ENCODE data around the gene ZNF664.

The ZNF664 gene

DNA sequence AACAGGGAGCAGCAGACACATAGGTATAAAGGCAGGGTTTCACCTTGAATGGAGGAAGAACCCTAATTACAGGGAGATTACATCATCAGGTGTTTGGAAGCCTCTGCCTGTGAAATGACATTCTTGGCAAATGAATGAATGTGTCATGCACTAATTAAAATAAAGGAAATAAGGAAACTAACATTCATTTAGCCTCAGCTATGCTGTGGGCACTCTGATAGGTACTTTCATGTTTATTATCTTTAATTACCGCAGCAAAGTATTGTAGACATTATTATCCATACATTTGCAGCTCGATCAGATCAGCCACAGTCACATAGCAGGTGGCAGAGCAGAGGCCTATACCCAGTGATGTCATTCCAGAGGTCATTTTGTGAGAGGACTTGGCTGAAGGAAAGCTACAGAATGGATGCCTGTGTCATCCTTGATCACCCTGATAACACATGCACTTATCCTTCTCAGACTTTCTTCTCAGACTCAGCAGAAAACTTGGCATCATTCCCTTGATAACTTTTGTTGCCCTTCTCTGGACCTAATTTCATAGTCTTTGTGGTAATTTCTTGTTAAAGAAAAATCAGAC lies 18.4 kb downstream of the ZNF664 start:
- DNase-seq = no peak

DNA sequence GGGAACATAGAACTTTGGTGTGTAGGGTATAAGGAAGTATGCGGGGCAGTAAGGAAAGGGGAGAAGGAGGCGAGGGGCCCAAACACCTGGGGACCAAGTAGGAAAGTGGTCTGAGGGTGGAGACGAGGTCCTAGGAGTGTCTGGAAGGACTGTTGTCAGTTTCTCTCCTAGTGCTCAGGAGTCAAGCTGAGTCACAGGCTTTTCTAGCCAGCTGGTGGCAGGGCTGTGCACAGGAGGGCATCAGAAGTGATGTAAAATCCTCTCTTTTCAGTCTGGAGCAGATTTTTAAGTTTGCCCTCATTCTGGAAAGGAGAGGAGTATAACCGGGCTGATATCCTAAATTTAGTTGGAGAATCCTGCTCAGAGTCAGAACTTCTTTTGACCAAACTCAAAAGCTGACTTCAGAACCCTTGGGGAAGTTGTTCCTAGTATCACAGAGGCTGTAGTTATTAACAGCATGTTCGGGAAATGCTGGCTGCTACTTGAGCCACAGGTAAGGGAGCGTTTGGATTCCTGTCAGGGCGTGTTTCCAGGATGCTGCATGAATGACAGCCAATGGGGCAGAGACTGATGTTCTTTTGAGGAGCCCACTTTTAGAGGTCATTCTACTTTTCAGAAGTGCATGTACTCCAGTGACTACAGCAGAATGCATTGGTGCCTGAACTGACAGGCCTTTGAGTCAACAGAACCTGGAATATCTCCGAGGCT lies 19.3 kb downstream of the ZNF664 start:
- DNase-seq = no peak

DNA sequence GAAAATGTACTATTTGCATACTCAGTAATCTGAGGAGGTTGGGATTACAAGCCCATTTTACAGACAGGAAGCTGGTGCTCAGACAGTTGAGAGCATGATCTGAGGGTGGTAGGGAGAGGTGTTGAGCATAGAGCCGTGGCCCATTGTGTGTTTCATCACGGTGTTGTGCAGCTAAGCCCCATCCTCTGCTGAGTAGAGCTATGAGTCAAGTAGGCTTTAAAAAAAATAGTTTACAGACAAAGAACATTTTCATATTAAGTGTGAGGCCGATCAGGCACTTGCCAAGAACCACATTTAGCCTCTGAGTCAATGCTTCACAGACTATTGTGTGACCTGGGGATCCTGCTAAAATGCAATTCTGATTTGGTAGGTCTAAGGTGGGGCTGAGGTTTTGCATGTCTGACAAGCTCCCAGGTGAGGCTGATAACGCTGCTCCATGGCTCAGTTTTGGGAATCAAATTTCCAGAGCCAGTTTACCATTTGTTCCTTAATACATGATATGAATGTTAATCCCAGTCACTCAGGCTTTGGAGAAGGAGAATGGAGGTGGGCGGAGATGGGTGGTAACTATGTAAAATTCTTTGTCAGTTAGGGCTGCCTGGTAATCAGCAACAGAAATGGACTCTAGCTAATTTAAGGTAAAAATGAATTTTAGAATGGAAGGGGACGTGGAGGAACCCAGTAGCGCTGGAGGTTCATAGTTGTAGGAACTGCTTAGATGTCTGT lies 22.2 kb downstream of the ZNF664 start:
- DNase-seq = peak; percentile 10

DNA sequence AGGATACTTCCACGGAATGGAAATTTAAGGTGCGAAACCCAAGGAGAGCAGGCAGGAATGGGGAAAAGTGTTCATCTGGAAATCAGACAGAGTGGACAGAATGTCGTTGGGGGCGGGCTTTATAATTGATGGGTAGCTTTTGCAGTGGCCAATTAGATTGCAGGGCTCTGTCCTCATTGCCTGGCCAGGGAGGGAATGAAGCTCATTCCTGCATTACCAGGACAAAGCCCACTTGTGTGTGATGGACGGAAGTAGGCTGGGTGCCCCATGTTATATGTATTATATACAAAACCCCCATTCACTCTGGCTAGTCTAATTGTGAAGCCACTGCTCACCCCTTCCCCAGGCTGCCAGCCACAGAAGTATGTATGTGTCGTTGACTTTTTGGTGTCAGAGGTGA lies 23.6 kb downstream of the ZNF664 start:
- DNase-seq = no peak

DNA sequence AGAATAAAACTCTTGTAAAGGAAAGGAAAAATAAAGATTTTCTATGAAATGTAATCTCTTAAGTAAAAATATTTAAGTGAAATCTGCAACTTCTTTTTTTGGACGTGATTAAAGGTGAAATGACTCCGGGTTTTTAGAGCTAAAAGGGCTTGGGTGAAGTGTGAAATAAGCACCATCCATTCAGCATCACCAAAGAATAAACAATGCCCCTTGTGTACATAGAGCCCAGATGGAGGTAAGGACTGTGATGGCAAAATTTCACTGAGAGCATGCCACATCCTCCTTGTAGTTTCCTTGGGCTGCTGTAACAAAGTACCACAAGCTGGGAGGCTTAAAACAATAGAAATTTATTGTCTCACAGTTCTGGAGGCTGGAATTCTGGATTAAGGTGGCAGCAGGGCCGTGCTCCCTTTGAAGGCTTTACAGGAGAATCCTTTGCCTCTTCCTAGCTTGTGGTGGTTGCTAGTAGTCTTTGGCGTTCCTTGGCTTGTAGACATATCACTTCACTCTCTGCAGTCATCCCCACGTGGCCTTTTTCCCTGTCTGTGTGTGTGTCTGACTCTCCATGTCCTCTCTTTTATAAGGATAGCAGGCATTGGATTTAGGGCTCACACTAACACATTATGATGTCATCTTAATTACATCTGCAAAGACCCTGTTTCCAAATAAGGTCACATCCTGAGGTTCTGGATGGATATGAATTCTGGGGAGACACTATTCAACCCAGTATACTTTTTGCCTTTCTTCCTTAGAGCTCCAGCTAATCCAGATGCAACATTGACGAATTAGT lies 24.2 kb downstream of the ZNF664 start:
- DNase-seq = no peak

DNA sequence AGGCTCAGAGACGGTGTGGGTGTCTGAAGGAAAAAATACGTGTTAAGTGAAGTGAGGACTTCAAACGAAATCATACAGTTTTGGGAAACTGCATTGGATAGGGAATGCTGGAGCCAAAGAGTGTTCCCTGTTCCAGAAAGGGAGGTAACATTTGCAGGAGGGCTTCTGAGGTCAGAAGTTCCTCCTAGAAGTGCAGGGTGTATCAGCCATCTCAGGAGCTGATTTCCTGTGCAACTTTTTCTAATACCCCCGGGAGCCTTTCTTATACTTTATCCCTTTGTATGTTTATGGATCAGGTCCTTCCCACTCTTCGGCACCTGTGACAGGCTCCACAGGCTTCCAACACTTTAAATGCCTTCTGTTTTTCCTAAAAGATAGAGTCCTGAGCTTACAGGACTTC lies 24.9 kb downstream of the ZNF664 start:
- no peak for DNase-seq

DNA sequence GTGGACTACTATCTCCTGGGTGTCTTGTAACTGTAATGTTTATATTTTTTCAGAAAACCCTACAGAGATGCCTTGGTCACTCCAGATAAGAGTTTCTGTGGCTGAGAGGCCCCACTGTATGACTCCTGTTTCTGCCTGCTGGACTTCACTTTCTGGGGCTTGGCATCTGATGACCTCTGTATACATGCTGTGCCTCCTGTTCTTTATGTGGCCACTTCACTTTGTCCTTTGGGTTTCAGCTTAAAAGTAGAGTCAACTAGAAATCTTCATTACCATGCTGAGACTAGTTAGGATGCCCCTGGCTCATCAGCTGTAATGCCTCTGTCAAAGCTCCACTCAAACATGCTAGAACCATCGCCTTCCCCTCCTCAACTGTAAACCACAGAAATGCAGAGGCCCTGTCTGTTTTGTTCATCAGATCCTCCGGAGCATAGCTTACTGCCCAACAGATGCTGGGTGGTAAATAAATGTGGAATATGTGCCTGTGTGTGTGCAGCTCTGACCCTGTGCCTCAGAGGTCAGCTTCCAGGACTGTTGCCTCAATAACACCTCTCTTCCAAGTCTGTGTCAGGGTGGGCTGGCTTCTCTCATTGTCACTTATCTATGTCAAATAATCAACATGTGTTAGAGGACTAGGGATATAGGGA lies 25.5 kb downstream of the ZNF664 start:
- no peak for DNase-seq

DNA sequence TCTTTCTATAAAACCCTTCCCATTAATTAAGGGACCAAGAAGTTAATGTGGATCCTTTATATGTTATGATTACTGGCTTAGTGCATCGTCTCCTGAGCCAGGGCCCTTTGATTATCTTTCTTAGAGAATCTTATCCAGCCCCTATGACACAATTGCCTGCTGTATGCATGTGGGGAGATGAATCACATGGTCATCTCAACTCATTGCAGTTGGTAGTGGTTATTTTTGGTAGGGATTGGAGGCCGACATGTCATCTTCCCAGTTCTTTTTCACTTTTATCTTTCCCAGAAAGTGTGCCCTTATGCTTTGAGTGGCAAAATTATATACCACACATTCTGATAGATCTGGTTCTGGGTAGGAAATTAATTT lies 26.0 kb downstream of the ZNF664 start:
- no peak for DNase-seq

DNA sequence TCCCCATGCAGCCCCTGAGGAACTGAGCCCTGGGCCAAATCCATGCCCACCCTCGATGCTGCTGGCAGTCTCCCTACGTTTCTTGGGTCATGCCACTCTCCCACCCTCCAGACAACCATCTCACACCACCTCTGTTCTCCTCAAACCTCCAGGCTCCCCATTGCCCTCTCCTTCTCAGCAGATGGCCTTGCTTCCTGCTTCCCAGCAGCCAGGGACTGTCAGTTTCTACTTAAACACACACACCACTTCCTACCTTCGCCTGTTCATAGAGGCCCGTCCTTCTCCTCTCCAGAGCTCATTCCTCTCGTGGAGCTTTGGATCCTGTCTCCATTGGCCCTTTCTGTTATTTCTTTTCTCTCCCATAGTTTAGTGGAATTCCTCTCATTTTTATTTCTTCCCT lies 27.1 kb downstream of the ZNF664 start:
- DNase-seq = no peak

DNA sequence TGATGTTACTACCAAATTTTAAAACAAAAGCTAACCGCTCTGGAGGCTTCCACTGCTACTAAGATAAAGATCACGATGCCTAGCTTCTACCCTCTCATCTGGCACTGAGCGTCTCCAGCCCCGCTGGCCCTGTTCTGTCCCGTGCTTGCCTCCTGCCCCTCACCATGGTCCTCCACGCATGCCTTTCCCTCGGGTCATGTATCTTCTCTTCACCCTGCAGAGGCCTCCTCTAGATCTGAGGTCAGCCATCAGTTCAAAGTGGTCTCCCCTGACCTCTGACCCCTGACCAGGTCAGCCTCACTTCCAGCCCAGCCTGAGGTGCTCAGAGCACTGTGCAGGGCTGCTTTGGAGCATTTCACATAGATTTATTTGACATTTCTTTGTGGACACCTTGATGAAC lies 28.3 kb downstream of the ZNF664 start:
- DNase-seq = no peak

DNA sequence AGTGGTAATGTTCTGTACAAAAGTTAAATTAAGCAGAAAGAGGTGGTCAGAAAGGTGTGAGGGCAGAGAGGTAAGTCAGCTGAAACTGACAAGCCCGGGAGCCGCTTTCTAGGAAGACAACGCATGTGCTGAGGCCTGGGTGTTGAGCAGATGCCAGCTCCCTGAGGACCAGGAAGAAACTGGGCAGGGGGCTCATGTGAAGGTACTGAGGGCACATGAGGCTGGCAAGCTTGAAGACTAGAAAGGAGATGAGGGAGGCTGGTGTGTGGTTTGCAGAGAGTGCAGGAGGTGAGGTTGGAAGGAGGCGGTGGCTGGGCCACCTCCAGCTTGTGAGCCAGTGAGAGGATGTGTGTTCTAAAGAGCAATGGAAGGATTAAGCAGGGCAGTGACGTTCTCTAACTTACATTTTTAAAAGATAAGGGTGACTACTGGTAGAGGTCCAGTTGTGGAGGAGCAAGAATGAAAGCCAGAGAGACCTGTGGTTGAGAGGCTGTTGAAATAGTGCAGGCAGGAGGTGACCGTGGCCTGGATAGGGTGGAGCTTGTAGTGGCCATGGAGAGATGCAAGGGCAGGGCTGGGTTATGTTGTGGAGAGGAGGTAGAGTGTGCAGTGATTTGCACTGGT lies 29.1 kb downstream of the ZNF664 start:
- no peak for DNase-seq

DNA sequence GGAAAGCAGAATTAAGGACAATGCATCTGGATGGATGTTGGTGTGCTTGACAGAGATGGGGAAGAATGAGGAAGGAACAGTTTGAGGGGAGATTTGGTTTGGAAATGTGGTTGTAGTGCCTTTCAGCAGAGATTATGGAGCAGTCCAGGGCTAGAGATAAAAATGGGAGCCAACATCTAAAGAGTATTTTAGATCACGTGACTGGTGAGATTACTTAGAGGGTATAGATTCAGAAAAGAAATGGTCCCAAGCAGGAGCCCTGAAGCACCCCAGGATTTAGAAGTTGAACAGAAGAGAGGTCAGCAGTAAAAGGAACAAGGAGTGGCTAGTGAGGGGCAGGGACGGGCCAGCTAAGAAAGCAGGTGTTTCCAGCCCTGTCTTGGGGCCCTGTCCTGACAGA lies 29.6 kb downstream of the ZNF664 start:
- DNase-seq = no peak

DNA sequence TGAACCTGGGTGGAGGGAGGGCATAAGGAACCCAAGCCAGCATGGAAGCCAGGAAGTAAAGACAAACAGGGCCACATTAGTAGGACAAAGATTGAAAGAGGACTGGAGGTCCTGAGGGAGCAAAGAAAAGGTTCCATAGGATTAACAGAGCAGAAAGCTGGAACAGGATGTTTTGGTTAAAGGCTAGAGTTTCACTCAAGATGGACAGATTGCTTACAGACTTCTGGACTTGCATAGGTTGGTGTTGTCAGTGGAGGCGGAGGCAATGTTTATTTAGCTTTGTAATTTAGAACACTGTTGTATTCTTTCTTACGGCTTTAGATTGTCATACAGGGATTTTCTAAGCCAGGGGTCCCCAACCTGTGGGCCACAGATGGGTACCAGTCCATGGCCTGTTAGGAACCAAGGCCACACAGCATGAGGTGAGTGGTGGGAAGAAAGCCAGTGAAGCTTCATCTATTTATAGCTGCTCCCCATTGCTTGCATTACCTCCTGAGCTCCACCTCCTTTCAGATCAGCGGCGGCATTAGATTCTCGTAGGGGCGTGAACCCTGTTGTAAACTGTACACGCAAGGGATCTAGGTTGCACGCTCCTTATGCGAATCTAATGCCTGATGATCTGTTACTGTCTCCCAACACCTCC lies 31.3 kb downstream of the ZNF664 start:
- no peak for DNase-seq

DNA sequence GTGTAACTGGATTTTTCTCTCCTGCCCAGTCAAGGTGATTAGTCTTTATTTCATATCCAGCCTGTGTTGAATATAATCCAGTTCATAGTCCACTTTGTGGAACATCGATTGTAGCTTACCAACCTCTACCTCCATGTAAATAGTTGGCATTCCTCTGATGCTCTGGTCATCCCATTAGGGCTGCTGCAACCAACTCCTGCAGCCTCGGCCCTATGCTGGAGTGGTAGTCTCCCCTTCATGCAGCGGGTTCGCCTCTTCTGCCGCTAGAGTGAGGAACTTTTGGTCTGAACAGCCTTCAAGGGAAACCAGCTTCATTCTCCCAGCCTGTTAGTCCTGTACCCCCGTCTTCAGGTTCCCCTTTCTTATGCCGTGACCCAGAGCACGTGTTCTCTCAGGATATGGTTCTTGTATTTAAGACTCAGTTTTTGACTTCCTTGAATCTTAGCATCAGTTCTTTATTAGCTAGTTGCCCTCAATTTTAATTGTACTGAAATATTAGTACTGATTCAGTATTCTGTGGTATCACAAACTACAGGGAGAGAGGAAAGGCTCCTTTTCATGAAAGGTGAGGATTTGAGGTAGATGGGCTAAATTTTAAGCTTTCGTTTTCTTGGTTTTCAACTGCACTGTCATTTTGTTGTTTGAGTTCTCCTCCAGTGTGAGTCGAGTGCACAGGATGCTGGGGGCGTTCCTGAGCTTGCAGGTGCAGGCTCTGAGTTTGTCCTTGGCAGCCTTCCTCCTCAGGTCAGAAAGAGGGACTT lies 33.2 kb downstream of the ZNF664 start:
- DNase-seq = no peak

DNA sequence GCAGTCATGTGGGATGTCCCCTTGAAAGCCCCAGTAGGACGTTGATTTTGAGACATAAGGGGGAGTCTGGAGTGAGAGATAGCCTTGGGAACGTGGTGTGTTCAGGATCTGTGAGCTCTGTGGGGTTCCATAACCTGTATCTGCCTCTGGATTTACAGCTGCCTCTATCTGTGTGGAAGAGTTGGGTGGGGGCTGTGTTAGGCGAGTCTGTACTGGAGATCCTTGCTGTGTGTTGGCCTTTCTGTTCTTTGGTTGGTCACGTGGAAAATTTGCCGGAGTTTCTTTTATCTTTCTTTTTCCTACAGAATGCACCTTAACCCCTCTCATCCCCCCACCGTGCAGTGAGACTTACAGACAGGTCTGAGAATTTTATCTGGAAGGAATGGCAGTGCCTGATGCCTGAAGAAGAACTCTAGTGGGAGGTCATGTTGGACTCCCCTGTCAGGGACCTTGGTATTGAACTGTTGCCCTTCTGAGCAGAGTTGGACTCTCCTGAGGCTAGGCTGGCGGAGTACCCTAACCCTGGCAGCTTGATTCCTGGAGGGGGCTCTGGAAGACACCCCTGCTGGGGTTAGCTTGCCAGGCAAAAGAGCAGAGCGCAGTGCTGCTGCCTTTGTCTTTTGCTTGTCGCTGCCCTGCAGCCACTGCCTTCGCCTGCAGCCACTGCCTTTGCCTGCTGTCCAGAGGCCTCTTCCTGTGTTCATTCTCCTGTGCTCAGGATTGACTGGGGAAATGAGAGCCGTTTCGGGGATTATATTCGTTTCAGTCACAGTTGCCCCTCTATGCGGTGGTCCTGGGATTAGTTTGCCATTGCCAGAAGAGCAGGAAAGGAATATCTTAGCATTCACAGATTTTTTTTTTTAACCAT lies 34.1 kb downstream of the ZNF664 start:
- DNase-seq = no peak

DNA sequence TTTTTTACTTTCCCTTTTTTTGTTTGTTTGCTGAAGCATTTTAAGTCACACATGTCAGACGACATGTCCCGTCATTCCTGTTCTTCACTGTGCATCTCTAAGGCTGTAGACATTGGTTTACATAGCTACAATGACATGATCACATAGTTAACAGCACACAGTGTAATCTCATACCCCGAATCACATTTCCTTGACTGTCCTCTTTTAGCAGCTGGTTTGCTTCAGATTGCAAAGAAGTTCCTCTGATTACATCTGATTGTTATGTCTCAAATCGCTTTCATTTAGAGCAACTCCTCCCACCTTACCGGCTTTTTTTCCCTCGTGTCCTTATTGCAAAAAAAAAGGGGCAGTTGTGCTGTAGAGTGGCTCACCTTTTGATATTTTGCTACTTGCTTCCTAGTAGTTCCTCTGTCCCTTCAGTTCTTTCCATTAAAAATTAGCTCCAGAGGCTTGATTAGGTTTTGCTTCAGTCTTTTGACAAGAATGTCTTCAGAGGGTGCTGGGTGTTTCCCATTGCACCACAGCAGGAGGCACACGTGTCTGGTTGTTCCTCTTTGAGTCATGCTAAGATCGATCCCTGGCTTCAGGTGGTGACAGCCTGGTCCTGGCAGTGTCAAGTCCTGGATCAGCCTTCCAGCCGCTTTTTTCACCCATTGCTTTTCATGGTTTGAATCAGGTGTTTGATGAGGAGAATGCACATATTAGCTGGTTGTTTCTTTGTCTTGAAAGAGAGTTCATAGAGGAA lies 35.0 kb downstream of the ZNF664 start:
- DNase-seq = no peak

DNA sequence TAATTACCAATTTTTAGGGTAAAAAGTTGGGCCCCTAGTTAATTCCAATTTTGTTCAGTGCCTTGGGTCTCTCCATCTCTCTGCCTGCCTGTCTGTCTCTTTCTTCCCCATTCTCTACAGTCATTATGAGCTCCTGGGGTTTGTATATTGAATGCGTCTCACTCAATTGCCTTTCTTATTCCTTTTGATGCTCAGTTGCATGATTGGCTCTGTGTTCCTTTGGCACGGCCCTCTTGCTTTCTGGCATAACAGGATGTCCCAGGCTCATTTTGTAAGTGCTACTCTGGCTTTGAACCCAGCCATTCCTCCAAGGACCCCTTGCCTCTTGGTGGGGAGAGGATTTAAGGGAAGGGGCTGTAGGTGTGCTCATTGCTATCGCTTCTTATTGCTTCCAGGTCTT lies 35.6 kb downstream of the ZNF664 start:
- no peak for DNase-seq

DNA sequence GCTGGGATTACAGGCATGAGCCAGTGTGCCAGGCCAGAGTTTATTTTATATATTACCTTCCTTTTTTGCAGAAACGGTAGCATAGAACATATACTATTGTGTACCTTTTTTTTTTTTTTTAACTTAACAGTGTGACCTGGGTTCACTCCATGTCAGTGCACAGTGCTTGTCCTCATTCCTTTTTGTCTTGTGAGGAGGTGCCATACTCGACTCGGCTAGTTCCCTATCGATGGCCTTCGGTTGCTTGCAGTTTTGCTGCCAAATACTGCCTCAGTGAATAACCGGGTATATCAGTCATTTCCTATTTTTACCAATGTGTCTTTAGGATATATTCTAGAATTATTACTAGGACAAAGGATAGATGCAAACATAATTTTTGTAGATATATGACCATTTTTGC lies 36.8 kb downstream of the ZNF664 start:
- no peak for DNase-seq

DNA sequence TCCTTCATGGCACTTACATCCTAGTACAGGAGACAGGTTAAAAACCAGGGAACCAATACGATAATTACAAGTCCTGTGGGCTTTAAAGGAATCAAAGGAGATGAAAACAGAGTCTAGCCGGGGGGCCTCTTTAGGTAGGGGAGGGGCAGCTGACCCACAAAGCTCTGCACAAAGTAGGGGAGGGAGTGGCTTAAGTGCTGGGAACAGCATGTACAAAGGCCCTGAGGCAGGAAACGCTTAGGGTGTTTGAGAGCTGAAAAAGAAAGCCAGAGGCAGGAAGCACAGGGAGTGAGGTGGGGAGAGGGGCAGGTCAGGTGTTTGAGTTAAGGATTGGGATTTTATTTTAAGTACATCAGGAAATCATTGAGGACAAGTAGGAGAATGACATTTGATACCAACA lies 37.7 kb downstream of the ZNF664 start:
- no peak for DNase-seq

Measured in CD4-positive, alpha-beta T cell treated with Interleukin-4 for 4 hours (primary cell).